ENCODE results near the gene MYBBP1A. TPM values are rescaled to one million over a fixed set of nuclear protein-coding genes. Genes with fewer than 3 reads are reported as not detected.

The MYBBP1A gene
- total RNA-seq, 5 donors from 2014 or later (not counting 1 experiment from before 2014, with no cell fraction given) = 57.0 to 102 (median 94.2) TPM

- no peak for DNase-seq
- no peak overlapping the region for H3K4me3 ChIP-seq (ENCODE audit: control insufficient read depth in 1 of 2, extremely low read depth in 1 of 2, low read length in 1 of 2)
- H3K27ac ChIP-seq (ENCODE audit: low read length) = no peak overlapping the region
- Mint-ChIP-seq H3K4me3 (no peak overlapping the region), H3K27ac (no peak overlapping the region), H3K4me1 (peaks cover 10 to 14% (median 13%) of the 10 kb centered on the region in 3 donors), H3K9me3 (no peaks in the 10 kb centered on the region), H3K27me3 (no peaks in the 10 kb centered on the region), H3K36me3 (peaks cover 28% of the 10 kb centered on the region)
- H3K27me3 ChIP-seq (replicated peaks in 1 of 2; ENCODE audit: control insufficient read depth in 2 of 2, extremely low read depth in 1 of 2, insufficient read depth in 2 of 2, low read length in 1 of 2) = no peaks in the 10 kb centered on the region
- no peak for ATAC-seq (replicated peaks in 1 of 4)
- no peaks in the 10 kb centered on the region for H3K9me3 ChIP-seq
- H3K4me1 ChIP-seq (ENCODE audit: control insufficient read depth in 1 of 2, extremely low read depth in 1 of 2, insufficient read depth in 2 of 2, low read length in 2 of 2) = peaks cover 6 to 15% of the 10 kb centered on the region in 2 experiments
- ChIA-PET CTCF (no interaction called here), POLR2A (no interaction called here)
- WGBS (ENCODE audit: insufficient coverage) = 93% methylated on average over 20 of the region's 25 CpGs
- H3K36me3 ChIP-seq (ENCODE audit: control insufficient read depth in 2 of 2, extremely low read depth in 1 of 2, insufficient read depth in 1 of 2, low read length in 1 of 2) = peaks cover 35 to 83% of the 10 kb centered on the region in 2 donors
These were observed 5.2 kb downstream of the MYBBP1A start for GRCh38 chr17:4549781-4550533.

- CTCF ChIA-PET = no interaction called here
- H3K4me1 Mint-ChIP-seq = peaks cover 0 to 5% (median 5%) of the 10 kb centered on the region in 3 donors
- Histone ChIP-seq H3K27ac (ENCODE audit: low read length) (no peak overlapping the region), H3K4me3 (ENCODE audit: control insufficient read depth in 1 of 2, extremely low read depth in 1 of 2, low read length in 1 of 2) (no peak overlapping the region), H3K4me1 (ENCODE audit: control insufficient read depth in 1 of 2, extremely low read depth in 1 of 2, insufficient read depth in 2 of 2, low read length in 2 of 2) (peaks cover 2 to 5% of the 10 kb centered on the region in 2 experiments), H3K27me3 (replicated peaks in 1 of 2; ENCODE audit: control insufficient read depth in 2 of 2, extremely low read depth in 1 of 2, insufficient read depth in 2 of 2, low read length in 1 of 2) (no peaks in the 10 kb centered on the region), H3K36me3 (ENCODE audit: control insufficient read depth in 2 of 2, extremely low read depth in 1 of 2, insufficient read depth in 1 of 2, low read length in 1 of 2) (peaks cover 38 to 90% of the 10 kb centered on the region in 2 donors), H3K9me3 (no peaks in the 10 kb centered on the region)
- no peak overlapping the region for H3K4me3 Mint-ChIP-seq
- WGBS (ENCODE audit: insufficient coverage) = 91% methylated on average over 19 of the region's 24 CpGs
- H3K27me3 Mint-ChIP-seq = no peaks in the 10 kb centered on the region
- H3K36me3 Mint-ChIP-seq = peaks cover 28% of the 10 kb centered on the region
- ATAC-seq (replicated peaks in 1 of 4) (no peak), DNase-seq (no peak)
- POLR2A ChIA-PET = no interaction called here
- H3K27ac Mint-ChIP-seq = no peak overlapping the region
- no peaks in the 10 kb centered on the region for H3K9me3 Mint-ChIP-seq
These were observed 6.3 kb downstream of the MYBBP1A start for GRCh38 chr17:4548721-4549531.

- Mint-ChIP-seq H3K9me3 (no peaks in the 10 kb centered on the region), H3K27me3 (no peaks in the 10 kb centered on the region), H3K36me3 (peaks cover 26% of the 10 kb centered on the region), H3K4me3 (no peak overlapping the region), H3K4me1 (no peaks in the 10 kb centered on the region), H3K27ac (no peak overlapping the region)
- H3K27ac ChIP-seq (ENCODE audit: low read length) = no peak overlapping the region
- peaks cover 39 to 91% of the 10 kb centered on the region in 2 donors for H3K36me3 ChIP-seq (ENCODE audit: control insufficient read depth in 2 of 2, extremely low read depth in 1 of 2, insufficient read depth in 1 of 2, low read length in 1 of 2)
- H3K9me3 ChIP-seq = no peaks in the 10 kb centered on the region
- CTCF ChIA-PET = no interaction called here
- H3K27me3 ChIP-seq (replicated peaks in 1 of 2; ENCODE audit: control insufficient read depth in 2 of 2, extremely low read depth in 1 of 2, insufficient read depth in 2 of 2, low read length in 1 of 2) = no peaks in the 10 kb centered on the region
- POLR2A ChIA-PET = no interaction called here
- ATAC-seq (replicated peaks in 1 of 4) = no peak
- WGBS (ENCODE audit: insufficient coverage) = 96% methylated on average over 16 of the region's 18 CpGs
- no peak overlapping the region for H3K4me3 ChIP-seq (ENCODE audit: control insufficient read depth in 1 of 2, extremely low read depth in 1 of 2, low read length in 1 of 2)
- DNase-seq = no peak
- H3K4me1 ChIP-seq (ENCODE audit: control insufficient read depth in 1 of 2, extremely low read depth in 1 of 2, insufficient read depth in 2 of 2, low read length in 2 of 2) = no peaks in the 10 kb centered on the region
These were observed 7.1 kb downstream of the MYBBP1A start for GRCh38 chr17:4548061-4548461.

GRCh38 chr17:4547118-4547906, 7.9 kb downstream of the MYBBP1A start:
- WGBS (ENCODE audit: insufficient coverage) = 96% methylated on average over 13 of the region's 17 CpGs
- CTCF ChIA-PET = no interaction called here
- Histone ChIP-seq H3K4me1 (ENCODE audit: control insufficient read depth in 1 of 2, extremely low read depth in 1 of 2, insufficient read depth in 2 of 2, low read length in 2 of 2) (no peaks in the 10 kb centered on the region), H3K9me3 (no peaks in the 10 kb centered on the region), H3K4me3 (ENCODE audit: control insufficient read depth in 1 of 2, extremely low read depth in 1 of 2, low read length in 1 of 2) (no peak overlapping the region), H3K27me3 (replicated peaks in 1 of 2; ENCODE audit: control insufficient read depth in 2 of 2, extremely low read depth in 1 of 2, insufficient read depth in 2 of 2, low read length in 1 of 2) (no peaks in the 10 kb centered on the region), H3K36me3 (ENCODE audit: control insufficient read depth in 2 of 2, extremely low read depth in 1 of 2, insufficient read depth in 1 of 2, low read length in 1 of 2) (peaks cover 40 to 93% of the 10 kb centered on the region in 2 donors), H3K27ac (ENCODE audit: low read length) (no peak overlapping the region)
- Mint-ChIP-seq H3K36me3 (peaks cover 28% of the 10 kb centered on the region), H3K27ac (no peak overlapping the region), H3K9me3 (no peaks in the 10 kb centered on the region), H3K4me1 (no peaks in the 10 kb centered on the region), H3K27me3 (no peaks in the 10 kb centered on the region), H3K4me3 (no peak overlapping the region)
- DNase-seq = no peak
- POLR2A ChIA-PET = no interaction called here
- no peak for ATAC-seq (replicated peaks in 1 of 4)

GRCh38 chr17:4545217-4545951, 9.8 kb downstream of the MYBBP1A start:
- no peaks in the 10 kb centered on the region for H3K4me1 Mint-ChIP-seq

GRCh38 chr17:4544951-4545216, 10.3 kb downstream of the MYBBP1A start:
- Histone ChIP-seq H3K27ac (ENCODE audit: low read length) (no peak overlapping the region), H3K27me3 (replicated peaks in 1 of 2; ENCODE audit: control insufficient read depth in 2 of 2, extremely low read depth in 1 of 2, insufficient read depth in 2 of 2, low read length in 1 of 2) (no peaks in the 10 kb centered on the region), H3K4me1 (ENCODE audit: control insufficient read depth in 1 of 2, extremely low read depth in 1 of 2, insufficient read depth in 2 of 2, low read length in 2 of 2) (no peaks in the 10 kb centered on the region), H3K9me3 (no peaks in the 10 kb centered on the region), H3K4me3 (ENCODE audit: control insufficient read depth in 1 of 2, extremely low read depth in 1 of 2, low read length in 1 of 2) (no peak overlapping the region), H3K36me3 (ENCODE audit: control insufficient read depth in 2 of 2, extremely low read depth in 1 of 2, insufficient read depth in 1 of 2, low read length in 1 of 2) (peaks cover 38 to 92% of the 10 kb centered on the region in 2 donors)
- DNase-seq = no peak
- Mint-ChIP-seq H3K27ac (no peak overlapping the region), H3K4me1 (no peaks in the 10 kb centered on the region), H3K9me3 (no peaks in the 10 kb centered on the region), H3K4me3 (no peak overlapping the region), H3K27me3 (no peaks in the 10 kb centered on the region), H3K36me3 (peaks cover 20% of the 10 kb centered on the region)
- ChIA-PET CTCF (no interaction called here), POLR2A (no interaction called here)
- 98% methylated on average over 6 of the region's 18 CpGs for WGBS (ENCODE audit: insufficient coverage)
- no peak for ATAC-seq (replicated peaks in 1 of 4)

More at GRCh38 chr17:4545217-4545951, 9.8 kb downstream of the MYBBP1A start:
- Histone ChIP-seq H3K9me3 (no peaks in the 10 kb centered on the region), H3K27me3 (replicated peaks in 1 of 2; ENCODE audit: control insufficient read depth in 2 of 2, extremely low read depth in 1 of 2, insufficient read depth in 2 of 2, low read length in 1 of 2) (no peaks in the 10 kb centered on the region), H3K36me3 (ENCODE audit: control insufficient read depth in 2 of 2, extremely low read depth in 1 of 2, insufficient read depth in 1 of 2, low read length in 1 of 2) (peaks cover 39 to 92% of the 10 kb centered on the region in 2 donors), H3K4me3 (ENCODE audit: control insufficient read depth in 1 of 2, extremely low read depth in 1 of 2, low read length in 1 of 2) (no peak overlapping the region), H3K27ac (ENCODE audit: low read length) (no peak overlapping the region), H3K4me1 (ENCODE audit: control insufficient read depth in 1 of 2, extremely low read depth in 1 of 2, insufficient read depth in 2 of 2, low read length in 2 of 2) (no peaks in the 10 kb centered on the region)
- ATAC-seq (replicated peaks in 1 of 4) (no peak), DNase-seq (no peak)
- POLR2A ChIA-PET = no interaction called here
- no peak overlapping the region for H3K27ac Mint-ChIP-seq
- 95% methylated on average over 15 of the region's 32 CpGs for WGBS (ENCODE audit: insufficient coverage)
- no peaks in the 10 kb centered on the region for H3K27me3 Mint-ChIP-seq
- peaks cover 25% of the 10 kb centered on the region for H3K36me3 Mint-ChIP-seq
- H3K4me3 Mint-ChIP-seq = no peak overlapping the region
- CTCF ChIA-PET = no interaction called here
- no peaks in the 10 kb centered on the region for H3K9me3 Mint-ChIP-seq

All from T-cell (primary cell).